NT2/D1 (cell line): ENCODE results near the gene IL17RD.

Source experiments
- SUZ12 ChIP-seq: IDR thresholded peaks from 2 replicates; pipeline ENCODE4 v1.6.1; 2011; ENCODE audit not compliant: insufficient read length, insufficient read depth; ENCODE audit errors: extremely low read depth
- YY1 ChIP-seq: IDR thresholded peaks from 2 replicates; pipeline ENCODE4 v1.6.1; 2011; ENCODE audit not compliant: insufficient read length, insufficient read depth
- ZNF274 ChIP-seq: IDR thresholded peaks from 2 replicates; pipeline ENCODE4 v1.6.1; 2011; ENCODE audit warnings: mild to moderate bottlenecking, low read depth, low read length

DNA sequence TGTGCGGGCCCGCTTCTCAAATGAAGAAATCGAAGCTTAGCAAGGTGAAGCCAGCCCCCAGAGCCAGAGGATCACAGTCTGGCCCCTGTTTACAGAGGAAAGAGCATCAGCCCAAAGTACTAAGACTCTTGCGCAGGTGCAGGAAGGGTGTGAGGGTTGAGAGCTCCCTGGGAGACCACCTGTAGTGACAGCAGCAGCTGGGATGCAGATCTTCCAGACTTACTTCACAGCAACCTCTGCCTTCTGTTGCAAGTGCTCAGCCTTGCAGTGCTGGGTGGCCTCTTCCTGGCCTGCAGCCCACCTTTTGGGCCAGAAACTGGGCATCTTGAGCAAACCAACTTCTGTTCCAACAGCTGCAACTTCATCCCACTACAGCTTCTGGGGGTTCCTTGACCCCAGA, 85.0 kb downstream of the IL17RD start:
- TF ChIP-seq YY1 (no peak), SUZ12 (no peak), ZNF274 (no peak)
